GM21619 (cell line): ENCODE data around the gene TFRC.
"Not testable (repeated sequence)": the region's sequence is repeated elsewhere in the genome, so short reads cannot be mapped to it uniquely, and the experiment has no call there.

Source experiments
- ATAC-seq: cut with Tn5 transposase; IDR thresholded peaks from one replicate; pipeline ENCODE4 v1.9.1; 2021; ENCODE audit not compliant: unreplicated experiment

Gene TFRC

DNA sequence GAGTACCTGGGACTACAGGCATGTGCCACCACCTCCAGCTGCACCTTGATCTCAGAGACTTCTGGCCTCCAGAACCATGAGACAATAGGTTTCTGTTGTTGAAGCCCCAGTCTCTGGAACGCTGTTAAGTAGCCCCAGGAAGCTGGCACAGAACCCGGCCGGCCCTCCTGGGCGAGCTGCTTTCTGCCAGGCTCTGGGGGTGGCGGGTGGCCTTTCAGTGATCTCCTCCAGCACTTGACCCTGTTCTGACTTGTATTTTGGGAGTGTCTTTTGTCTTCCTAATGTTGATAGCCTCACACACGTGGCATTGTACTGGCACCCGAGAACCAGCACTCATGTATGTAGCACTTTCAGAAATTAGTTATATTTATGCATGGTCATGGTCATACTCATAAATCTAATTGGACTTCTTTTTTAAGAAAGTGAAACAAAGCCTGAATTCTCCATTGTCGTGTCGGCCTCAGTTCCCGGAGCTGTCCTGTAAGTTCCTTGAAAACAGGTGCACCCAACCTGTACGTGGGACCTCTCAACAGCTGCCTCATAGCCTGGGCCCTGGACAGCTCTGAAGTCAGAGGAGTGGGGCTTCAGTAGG is 74.0 kb downstream of the TFRC start:
- ATAC-seq = no peak

DNA sequence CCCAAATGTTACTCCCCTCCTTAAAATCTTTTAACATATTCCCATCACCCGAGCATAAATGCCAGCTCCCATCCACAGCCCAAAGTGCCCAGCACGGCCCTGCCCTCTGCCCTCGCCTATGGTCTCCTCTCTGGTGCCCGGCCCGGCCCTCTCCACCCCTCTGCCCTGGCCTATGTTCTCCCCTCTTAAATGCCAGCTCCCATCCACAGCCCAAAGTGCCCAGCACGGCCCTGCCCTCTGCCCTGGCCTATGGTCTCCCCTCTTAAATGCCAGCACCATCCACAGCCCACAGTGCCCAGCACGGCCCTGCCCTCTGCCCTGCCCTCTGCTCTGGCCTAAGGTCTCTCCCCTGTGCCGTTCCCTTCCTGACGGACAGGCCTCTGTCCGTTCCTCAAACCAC is 76.6 kb downstream of the TFRC start:
- ATAC-seq = not testable (repeated sequence)

DNA sequence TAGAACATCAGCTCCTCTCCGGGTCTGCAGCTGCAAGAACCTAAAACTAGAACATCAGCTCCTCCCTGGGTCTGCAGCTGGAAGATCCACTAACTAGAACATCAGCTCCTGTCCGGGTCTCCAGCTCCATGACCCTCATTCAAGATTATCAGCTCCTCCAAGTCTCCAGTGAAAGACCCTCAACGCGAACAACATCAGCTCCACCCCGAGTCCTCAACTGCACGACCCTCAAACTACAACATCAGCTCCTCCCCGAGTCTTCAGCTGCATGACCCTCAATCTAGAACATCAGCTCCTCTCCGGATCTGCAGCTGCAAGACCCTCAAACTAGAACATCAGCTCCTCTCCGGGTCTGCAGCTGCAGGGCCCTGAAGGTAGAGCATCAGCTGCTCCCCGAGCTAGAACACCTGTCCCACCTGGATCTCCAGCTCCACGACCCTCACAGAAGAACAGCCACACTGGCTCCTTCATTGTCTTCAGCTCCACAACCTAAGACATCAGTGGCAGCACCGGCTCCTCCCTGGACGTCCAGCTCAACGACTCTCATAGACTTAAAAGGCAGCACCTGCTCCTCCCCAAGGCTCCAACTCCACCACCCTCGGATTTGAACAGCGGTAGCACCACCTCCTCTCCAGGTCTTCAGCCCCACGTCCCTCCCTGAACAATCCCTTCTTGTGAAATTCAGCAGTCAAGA is 77.4 kb downstream of the TFRC start:
- ATAC-seq = not testable (repeated sequence)

DNA sequence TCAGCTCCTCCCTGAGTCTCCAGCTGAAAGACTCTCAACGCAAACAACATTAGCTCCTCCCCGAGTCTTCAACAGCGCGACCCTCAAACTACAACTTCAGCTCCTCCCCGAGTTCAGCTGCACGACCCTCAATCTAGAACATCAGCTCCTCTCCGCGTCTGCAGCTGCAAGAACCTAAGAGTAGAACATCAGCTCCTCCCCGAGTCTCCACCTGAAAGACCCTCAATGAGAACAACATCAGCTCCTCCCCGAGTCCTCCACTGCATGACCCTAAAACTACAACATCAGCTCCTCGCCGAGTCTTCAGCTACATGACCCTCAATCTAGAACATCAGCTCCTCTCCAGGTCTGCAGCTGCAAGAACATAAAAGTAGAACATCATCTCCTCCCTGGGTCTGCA is 78.3 kb downstream of the TFRC start:
- ATAC-seq = no peak

DNA sequence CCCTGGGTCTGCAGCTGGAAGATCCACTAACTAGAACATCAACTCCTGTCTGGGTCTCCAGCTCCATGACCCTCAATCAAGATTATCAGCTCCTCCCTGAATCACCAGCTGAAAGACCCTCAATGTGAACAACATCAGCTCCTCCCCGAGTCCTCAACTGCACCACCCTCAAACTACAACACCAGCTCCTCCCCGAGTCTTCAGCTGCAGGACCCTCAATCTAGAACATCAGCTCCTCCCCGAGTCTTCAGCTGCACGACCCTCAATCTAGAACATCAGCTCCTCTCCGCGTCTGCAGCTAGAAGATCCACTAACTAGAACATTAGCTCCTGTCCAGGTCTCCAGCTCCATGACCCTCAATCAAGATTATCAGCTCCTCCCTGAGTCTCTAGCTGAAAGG is 79.2 kb downstream of the TFRC start:
- not testable (repeated sequence) for ATAC-seq

DNA sequence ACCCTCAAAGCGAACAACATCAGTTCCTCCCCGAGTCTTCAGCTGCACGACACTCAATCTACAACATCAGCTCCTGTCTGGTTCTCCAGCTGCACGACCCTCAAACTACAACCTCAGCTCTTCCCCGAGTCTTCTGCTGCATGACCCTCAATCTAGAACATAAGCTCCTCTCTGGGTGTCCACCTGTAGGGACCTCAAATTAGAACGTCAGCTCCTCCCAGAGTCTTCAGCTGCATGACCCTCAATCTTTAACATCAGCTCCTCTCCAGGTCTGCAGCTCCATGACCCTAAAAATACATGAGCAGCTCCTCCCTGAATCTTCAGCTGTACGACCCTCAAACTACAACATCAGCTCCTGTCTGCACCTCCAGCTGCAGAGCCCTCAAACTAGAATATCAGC is 80.7 kb downstream of the TFRC start:
- not testable (repeated sequence) for ATAC-seq

DNA sequence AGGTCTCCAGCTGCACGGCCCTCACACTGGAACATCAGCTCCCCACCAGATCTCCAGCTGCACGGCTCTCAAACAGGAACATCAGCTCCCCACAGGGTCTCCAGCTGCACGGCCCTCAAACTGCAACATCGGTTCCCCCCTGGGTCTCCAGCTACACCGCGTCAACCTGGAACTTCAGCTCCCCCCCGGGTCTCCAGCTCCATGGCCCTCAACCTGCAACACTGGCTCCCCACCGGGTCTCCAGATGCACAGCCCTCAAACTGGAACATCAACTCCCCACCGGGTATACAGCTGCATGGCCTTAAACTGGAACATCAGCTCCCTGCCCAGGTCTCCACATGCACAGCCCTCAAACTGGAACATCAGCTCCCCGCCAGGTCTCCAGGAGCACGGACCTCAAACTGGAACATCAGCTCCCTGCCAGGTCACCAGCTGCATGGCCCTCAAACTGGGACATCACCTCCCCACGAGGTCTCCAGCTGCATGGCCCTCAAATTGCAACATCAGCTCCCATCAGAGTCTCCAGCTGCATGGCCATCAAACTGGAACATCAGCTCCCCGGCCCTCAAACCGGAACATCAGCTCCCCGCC is 81.4 kb downstream of the TFRC start:
- ATAC-seq = not testable (repeated sequence)

DNA sequence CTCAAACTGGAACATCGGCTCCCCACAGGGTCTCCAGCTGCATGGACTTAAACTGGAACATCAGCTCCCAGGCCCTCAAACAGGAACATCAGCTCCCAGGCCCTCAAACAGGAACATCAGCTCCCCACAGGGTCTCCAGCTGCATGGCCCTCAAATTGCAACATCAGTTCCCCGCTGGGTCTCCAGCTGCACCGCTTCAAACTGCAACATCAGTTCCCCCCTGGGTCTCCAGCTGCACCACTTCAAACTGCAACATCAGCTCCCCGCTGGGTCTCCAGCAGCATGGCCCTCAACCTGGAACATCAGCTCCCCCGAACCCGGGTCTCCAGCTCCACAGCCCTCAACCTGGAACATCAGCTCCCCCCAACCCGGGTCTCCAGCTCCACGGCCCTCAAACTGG is 82.0 kb downstream of the TFRC start:
- ATAC-seq = no peak
